Anterior cingulate cortex (tissue), 58 donors: ENCODE results near the gene ANKRD6.
"Not testable (repeated sequence)": the region's sequence is repeated elsewhere in the genome, so short reads cannot be mapped to it uniquely, and the experiment has no call there.

Experiments
- DNase-seq, 58 donors: peaks; one replicate each; lab custom pipeline; 2025; lab: John Stamatoyannopoulos, UW

The ANKRD6 gene

DNA sequence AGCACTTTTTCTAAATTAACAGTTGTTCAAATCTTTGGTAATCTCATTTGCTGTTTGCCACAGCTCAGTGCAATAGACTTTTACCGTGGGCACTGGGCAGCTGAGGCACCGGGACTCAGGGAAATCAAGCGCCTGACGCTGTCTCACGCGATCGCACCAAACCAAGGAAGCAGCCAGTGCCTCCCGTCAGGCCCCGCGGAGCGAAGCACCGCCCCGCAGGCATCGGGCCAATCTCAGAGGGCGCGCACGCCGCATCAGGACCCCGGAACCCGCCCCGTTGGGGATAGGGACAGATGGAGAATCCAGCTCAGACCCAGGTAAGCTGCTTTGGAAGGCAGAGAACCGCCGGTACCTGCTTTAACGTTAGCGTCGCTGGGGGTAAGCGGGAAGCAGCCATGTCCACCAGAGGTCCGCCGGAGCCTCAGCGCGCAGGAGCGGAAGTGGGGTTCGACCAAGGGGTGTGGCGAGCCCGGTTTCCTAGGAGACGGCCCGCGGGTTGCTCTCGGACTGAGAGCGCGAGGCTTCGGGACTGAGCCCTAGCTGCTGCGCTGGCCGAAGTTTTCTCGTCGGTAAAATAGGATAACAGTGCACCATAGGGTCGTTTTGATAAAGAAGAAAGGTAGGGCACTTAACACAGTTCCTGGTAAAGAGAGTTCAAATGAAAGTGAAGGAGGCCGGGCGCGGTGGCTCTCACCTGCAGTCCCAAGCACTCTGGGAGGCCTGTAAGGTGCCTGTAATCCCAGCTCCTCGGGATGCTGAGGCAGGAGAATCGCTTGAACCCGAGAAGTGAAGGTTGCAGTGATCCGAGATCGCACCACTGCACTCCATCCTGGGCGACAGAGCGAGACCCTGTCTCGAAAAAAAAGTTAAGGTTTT lies 205.6 kb downstream of the ANKRD6 start, which contains the start of gene LYRM2:
LYRM2 (minus strand) TSS at position 428 of the 876 bp plus-strand sequence; CDS start at position 397, 31 bp downstream.
- DNase-seq, result peak; percentile 75 to 98 (median 93)

- DNase-seq, result no peak
Observed at GRCh38 chr6:89640804-89641203, 207.9 kb downstream of the ANKRD6 start.

DNA sequence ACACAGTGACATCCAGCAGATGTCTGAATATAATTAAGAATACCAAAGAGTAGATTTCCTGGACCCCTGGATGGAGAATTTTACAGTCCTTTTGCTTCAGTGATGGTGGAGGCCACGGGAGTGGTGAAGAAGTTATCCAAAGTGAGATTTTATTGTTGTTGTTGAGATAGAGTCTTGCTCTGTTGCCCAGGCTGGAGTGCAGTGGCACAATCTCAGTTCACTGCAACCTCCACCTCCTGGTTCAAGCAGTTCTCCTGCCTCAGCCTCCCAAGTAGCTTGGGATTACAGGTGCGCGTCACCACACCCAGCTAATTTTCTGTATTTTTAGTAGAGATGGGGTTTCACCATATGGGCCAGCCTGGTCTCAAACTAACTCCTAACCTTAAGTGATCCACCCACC lies 208.6 kb downstream of the ANKRD6 start:
- DNase-seq, result not testable (repeated sequence)

DNA sequence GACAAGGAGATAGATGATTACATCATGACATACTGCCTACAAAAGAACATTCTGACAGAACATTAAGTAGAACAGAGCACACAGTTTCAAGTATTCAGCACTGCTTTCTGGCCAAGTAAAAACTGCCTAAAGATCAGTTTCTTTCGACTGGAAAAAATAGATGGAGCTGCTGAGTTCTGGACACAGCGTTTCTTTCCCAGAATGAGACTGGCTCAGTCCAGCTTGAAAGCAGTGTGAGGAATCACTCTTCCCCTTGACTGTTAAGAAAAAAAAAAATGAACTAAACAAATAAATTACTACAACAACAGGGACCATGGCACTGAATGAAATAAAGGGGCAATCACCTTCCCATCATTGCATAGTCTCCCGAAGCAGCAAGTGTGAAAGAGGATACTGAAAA lies 210.0 kb downstream of the ANKRD6 start:
- peak in 7 of 58 donors; percentile 2 to 33 (median 16) for DNase-seq

DNA sequence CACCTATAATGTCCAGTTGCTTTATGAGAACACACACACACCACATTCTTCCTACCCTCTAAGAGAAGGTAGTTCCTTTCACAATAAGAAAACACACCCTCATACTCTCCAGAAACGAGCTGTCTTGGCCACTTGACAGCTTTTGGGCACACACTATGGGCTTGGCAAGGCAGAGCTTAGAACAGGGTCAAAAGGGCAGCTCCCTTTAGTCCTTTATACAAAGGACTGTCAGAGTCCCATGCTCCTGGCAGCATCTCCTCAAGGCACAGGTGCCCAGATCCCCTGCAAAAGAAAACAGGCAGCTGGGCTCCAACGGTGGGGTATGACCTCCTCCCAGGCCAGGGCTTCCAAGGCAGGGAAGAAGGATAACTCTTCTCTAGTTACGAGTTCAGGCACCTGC lies 210.5 kb downstream of the ANKRD6 start:
- DNase-seq, result peak in 11 of 58 donors; percentile 3 to 24 (median 16)

DNA sequence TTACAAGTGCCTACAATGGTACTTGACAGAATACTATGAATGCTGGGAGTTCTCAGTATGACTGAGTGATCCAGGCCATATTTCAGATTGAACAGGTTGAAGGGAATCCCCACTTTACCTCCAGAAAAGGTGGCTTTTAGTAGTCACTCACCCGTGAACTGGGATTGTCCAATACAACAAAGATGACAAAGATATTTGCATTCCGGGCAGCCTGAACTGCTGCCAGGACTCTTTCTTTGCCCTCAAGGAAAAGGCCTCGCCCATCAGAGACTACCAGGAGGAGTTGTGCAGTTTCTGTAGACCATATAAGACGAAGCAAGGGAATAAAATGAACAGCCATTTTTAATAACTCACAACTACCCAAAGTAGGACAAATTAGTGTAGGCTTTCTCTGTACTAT lies 211.9 kb downstream of the ANKRD6 start:
- no peak for DNase-seq

GRCh38 chr6:89649682-89650081 lies 216.7 kb downstream of the ANKRD6 start:
- no peak for DNase-seq

DNA sequence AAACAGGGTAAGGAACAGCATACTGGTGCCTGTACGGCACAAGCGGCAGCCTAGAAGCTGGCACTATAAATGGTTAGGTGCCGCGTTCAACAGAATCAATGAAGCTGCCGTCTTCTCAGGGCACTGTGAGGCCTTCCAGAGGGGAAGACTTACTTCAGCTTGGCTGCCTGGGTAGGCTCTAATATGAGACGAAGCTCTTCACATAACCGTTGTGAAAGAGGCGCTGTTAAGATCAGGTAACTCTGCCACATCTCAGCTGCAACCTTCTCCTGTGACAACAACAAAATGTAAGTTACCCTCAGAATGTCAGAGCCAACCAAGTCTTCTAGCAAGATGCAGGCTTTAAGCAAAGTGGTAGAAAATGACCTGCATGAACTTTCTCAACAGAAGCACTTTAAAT lies 217.6 kb downstream of the ANKRD6 start:
- DNase-seq, result no peak

DNA sequence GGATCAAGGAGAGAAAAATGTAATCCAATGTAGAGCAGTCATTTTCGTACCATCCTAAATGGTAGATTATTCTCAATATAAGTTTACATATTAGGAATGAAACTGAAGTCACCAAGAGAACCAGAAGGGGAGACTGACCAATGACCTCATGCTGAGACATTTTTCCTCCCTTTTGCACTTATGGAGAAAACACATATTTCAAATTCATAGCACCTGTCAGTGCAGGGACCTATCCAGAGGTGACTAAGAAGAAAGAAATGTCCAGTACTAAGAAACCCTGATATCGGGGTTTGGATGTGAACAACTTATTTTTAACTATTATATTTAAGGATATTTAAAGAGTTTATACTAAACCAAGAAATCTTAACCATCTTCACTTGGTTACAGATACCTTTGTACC lies 222.2 kb downstream of the ANKRD6 start:
- DNase-seq, result no peak

DNA sequence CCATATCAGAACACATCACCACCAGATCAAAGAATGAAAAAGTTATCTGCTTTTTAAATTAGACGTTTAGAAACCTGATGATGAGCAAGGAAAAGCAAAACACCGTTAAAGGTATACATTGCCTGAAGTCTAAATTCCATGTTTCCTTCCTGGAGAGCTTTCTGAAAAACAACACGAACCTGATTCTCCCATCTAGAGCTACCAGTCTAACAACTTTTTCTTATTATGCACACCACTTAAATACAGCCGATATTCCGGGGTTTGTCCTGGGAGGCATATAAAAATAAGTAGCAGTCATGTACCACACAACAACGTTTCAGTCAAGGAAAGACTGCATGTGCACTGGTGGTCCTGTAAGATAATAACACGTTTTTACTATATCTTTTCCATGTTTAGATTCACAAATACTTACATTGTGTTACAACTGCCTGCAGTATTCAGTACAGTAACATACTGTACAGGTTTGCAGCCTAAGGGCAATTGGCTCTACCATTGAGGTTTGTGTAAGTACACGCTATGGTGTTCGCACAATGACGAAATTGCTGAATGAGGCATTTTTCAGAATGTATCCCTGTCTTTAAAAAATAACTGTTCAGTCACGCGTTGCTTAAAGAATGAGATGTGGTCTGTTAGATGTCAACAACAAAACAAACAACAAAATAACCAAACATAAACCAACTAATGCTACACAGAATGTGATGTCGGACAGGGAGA lies 224.7 kb downstream of the ANKRD6 start:
- DNase-seq, result no peak

DNA sequence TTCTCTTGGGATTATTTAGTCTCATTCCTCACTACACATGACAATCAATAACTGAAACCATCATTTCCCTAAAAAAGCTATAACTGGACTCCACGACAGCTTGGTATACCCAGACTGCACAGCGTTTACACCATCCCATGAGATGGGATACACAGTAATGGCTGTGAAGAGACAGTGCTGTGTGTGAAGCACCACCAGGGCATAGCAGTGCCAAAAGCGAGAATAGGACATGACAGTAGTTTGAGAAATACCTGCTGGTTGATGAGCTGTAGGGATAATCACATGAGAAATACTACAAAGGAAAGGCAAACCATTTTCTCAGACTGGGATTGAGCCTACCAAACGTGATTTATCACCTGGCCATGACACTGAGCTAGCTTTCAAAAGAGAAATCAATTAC lies 228.0 kb downstream of the ANKRD6 start:
- DNase-seq, result no peak

DNA sequence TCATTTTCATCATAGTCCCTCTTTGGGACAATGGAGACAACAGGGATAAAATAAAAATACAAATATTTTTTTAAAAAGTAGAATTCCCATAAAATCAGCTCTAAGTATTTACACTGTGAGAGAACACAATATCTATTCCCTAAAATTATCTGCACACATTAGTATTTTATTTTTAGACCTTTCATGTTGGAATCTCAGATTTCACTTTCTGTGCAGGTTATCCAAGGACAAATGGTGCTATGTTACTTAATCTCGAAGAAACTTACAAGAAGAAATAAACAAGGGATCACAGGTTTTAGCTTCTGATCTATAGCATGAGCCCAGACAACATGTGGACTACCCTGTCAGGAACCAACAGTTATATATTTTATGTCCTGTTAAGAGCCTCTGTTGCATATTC lies 228.6 kb downstream of the ANKRD6 start:
- DNase-seq, result no peak

DNA sequence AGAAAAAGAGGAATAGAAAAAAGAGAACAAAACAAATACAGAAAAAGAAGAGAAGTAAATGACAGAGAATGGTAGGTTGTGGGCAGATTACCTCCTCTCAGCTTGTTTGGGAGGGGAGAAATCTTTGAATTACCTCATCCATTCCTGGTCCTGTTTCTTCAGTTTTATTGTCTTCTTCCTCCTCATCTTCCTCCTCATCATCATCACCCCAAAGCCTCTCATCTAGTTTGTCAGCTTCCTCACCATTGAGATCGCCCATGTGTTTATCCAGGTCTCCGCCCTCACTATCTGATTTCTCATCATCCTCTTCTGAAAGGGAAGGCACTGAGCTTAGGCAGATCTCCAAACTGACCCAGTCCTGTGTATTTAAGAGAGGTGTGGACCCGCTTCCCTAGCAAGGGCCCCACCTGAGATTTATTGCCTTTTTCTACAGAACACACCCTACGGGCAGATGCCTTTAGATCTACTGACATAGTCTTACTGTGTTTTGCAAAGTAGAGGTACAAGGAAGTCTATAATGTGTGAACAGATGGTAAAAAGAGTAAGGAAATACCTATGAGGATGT lies 229.8 kb downstream of the ANKRD6 start:
- DNase-seq, result no peak

DNA sequence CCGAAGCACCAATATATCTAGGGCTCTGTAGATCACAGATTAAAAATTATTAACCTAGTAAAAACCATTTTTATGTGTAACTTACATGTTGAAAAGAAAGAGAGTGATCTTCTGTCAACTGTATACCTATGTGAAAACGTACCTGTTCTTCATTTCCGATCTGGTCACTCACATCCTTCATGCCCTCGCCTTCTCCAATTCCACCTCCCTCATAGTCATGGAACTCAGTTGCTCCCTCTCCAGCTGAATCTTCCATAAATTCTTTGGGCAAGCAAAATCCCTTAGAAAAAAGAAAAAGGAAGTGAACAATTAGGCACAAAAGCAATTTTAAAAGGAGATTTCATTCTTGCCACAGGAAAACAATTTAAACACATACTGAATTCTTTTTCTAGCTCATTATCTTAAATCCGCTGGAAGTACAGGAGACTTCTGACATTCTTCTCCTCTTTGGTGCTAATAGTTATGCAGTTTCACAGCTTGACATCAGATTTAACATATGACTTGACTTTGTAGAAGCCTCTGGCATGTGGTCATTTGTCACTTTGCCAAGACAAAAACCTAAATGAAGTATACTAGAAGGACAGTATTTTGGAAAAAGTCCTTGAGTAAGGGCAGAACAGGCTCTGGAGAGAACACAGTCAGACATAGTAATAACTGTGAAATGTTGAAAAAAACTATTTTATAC lies 235.1 kb downstream of the ANKRD6 start:
- no peak for DNase-seq

GRCh38 chr6:89669002-89669401 lies 236.1 kb downstream of the ANKRD6 start:
- no peak for DNase-seq

DNA sequence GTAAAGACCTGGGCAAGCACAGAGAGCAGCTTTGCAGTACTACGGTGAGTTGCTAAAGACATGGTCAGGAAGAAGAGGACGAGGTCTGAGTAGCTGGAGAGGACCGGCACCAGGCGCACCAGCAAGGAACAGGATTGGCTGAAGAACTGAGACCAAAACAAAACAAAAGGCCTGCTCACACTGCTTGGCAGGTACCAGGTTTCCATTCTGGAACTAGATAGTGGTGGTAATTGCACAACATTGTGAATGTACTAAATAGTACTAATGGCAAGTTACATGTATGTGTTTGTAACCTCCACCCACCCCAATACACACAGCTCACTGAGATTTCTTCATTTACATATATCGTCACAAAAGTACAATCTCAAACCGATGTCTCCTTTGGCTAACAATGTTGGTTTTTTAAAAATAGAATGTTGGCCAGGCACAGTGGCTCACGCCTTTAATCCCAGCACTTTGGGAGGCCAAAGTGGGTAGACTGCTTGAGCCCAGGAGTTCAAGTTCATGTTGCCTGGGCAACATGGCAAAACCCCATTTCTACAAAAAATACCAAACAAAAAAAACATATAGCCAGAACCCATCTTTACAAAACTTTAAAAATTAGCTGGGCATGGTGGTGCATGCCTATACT lies 238.1 kb downstream of the ANKRD6 start:
- no peak for DNase-seq

DNA sequence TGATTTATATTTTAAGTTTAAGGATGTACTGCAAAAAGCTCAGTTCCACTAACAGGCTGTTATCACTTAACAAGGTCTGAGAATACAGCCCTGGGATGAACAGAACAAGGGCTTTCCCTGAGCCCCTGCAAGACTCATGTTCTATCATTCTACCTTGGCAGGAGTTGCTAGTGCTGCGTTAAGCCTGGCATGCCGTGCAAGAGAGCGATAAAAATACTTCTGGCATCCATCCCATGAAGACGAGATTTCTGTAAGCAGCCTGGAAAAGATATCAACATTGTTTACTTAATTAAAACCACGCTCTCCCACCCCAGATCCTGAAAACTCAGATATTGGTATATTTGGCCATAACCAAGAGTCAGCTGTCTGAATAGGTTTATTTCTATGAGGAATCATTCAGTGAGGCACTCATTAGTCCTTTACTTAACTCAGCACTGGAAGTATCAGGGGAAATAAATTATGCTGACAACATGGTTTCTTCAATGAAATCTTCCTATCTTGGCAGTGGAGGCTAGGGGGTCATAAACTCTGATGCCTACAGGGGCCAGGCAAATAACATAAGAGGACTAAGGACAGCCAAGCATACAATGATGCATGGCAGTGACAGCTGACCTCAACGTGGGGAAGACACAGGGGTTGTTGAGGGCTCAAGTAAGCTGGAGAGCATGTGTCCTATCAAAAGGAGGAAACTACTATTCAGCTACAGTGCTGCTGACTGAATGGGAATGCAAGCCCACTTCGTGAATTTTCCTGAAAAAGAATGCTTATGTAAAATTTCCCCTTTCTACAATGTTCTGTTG lies 243.2 kb downstream of the ANKRD6 start:
- DNase-seq, result peak in 1 of 58 donors; percentile 7

DNA sequence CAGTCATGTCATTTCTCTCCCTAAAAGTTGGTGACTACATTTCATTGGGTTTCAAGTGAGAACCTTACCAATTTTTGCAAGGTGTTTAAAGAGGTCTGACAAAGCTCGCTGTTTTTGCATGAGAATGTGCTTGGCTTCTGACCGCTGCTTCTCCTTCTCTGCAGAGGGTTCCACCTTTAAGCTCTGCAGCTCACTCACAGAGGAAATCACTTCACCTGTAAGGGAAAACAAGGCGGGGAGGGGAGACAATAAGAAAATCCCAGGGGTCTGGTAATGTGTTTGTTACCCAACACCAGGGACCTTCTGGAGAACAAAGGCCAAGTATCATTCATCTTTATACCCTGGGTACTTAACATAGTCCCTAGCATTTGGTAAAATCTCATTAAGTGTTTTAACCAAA lies 245.6 kb downstream of the ANKRD6 start:
- DNase-seq, result no peak
